ENCODE measurements around the gene KMT2A.
A peak's percentile ranks its signal among the peaks of the same experiment; 100 is the strongest.

The KMT2A gene

DNA sequence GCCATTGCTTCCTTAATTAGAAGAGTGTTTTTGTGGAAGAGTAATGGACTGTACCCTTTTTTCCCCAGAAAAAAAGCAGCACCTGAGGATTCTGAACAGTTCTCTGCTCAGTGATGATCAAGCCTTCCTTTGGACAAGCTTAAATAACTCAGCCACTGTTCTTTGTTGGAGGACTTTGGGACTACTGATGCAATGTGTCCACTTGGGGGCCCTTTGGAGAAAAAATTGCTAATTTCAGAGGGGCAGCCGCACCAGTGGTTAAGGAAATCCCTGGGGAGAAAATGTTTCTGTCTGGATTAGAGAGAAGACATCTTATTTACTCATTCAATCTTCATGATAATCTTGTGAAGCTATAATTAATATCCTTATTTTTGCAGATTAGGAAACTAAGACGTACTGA lies 5.3 kb upstream of the KMT2A start:
- Mint-ChIP-seq H3K4me3 (no peak overlapping the region), H3K36me3 (ENCODE audit: low read depth) (no peaks in the 10 kb centered on the region), H3K27ac (no peak overlapping the region), H3K4me1 (peaks cover 36% of the 10 kb centered on the region), H3K9me3 (no peaks in the 10 kb centered on the region), H3K27me3 (ENCODE audit: low read depth, poor library complexity) (peaks cover 11% of the 10 kb centered on the region)
- no peak for DNase-seq
- TF ChIP-seq, protein P1, sequence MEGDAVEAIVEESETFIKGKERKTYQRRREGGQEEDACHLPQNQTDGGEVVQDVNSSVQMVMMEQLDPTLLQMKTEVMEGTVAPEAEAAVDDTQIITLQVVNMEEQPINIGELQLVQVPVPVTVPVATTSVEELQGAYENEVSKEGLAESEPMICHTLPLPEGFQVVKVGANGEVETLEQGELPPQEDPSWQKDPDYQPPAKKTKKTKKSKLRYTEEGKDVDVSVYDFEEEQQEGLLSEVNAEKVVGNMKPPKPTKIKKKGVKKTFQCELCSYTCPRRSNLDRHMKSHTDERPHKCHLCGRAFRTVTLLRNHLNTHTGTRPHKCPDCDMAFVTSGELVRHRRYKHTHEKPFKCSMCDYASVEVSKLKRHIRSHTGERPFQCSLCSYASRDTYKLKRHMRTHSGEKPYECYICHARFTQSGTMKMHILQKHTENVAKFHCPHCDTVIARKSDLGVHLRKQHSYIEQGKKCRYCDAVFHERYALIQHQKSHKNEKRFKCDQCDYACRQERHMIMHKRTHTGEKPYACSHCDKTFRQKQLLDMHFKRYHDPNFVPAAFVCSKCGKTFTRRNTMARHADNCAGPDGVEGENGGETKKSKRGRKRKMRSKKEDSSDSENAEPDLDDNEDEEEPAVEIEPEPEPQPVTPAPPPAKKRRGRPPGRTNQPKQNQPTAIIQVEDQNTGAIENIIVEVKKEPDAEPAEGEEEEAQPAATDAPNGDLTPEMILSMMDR (IDR thresholded peaks at IDR 0.05) = no peak

DNA sequence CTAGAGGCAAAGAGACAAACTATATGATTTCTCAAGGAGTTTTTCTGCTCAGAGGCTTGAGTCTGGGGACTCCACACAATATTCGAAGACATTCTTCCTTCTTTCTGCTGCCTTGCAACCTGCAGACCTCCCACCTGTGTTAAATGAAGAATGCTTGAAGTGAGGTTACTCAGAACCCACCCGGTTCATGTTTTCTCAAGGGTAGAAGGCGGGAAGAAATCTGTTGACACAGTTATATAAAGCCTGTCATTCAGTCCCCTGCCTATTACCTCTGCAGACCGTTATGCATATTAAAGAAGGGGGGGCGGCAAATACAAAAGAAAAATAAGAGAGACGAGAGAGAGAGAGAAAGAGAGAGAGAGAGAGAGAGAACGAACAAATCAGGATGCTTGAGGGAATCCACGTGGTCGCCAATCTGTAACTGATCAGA lies 2.2 kb upstream of the KMT2A start:
- Mint-ChIP-seq H3K4me3 (peak overlapping the region; percentile 87), H3K27me3 (ENCODE audit: low read depth, poor library complexity) (peaks cover 5% of the 10 kb centered on the region), H3K4me1 (peaks cover 36% of the 10 kb centered on the region), H3K9me3 (no peaks in the 10 kb centered on the region), H3K27ac (peak overlapping the region; percentile 45), H3K36me3 (ENCODE audit: low read depth) (no peaks in the 10 kb centered on the region)
- no peak for DNase-seq
- TF ChIP-seq, protein P1 (IDR thresholded peaks at IDR 0.05) = no peak

DNA sequence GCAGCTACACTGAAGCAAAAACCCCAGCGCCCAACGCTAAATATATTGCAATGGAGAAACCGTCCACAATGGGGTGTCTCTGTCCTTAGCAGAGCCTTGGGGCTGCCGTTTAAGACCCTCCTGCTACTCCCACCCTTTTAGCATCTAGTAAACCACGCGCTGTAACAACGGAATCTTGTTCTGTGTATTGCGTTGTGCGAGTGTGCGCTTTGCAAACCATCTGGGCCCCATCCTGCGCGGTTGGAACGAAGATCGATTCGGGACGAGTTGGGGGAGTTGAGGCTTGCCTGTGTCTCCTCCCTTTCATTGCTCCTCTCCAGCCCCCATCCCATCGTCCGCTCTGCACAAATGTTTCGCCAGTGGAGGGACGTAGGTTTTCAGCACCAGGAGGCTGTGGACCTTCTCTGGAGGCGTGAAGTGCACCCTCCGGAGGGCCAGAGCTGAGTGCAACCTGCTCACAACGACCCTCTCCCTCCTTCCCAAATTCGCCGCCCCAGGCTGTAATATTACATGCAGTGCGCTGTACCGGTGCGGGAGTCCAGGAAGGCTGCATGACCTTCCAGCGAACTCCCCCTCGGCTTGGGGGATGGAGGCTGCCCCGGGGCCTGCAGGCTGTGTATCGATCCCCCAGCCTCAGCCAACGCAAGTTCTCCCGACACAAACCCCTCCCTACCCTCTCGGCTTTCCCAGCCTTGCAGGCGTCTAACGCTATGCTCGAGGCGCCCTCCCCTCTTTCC lies 1.6 kb upstream of the KMT2A start:
- peaks cover 5% of the 10 kb centered on the region for H3K27me3 Mint-ChIP-seq (ENCODE audit: low read depth, poor library complexity)
- peaks cover 42% of the 10 kb centered on the region for H3K4me1 Mint-ChIP-seq
- no peaks in the 10 kb centered on the region for H3K9me3 Mint-ChIP-seq
- H3K36me3 Mint-ChIP-seq (ENCODE audit: low read depth) = no peaks in the 10 kb centered on the region
- TF ChIP-seq, protein P1 (IDR thresholded peaks at IDR 0.05) = no peak
- peak overlapping the region; percentile 87 for H3K4me3 Mint-ChIP-seq
- peak; percentile 62 for DNase-seq
- peak overlapping the region; percentile 99 for H3K27ac Mint-ChIP-seq

DNA sequence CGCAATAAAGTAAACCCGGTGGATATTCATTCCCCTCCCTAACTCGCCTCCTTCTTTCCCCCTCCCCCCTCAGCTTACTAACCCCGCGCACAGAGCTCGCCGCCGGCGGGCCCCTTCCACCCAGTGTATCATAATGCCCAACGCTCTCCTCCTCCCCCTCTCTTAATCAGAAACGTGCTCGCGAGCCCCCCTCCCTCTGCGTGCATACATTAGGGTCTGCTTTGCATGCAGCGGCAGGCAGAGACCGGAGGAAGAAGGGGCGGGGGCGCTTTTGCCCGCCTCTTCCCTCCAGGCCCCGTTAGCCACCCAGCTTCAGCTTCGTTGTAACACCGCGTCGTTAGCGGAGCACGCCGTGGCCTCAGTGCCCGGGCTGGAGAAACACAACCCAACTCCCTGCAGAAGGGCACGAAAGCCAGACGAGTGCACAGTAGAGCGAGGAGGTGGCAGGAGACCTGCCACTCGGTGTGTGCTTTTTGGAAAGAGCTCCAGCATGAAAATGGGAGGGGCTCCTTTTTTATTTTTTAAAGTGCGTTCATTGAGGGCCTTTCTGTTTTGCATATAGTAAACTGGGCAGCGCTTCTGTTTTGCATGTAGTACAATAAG lies 901 bp upstream of the KMT2A start:
- Mint-ChIP-seq H3K4me1 (peaks cover 49% of the 10 kb centered on the region), H3K4me3 (peak overlapping the region; percentile 87)
- peak; percentile 81 for DNase-seq

DNA sequence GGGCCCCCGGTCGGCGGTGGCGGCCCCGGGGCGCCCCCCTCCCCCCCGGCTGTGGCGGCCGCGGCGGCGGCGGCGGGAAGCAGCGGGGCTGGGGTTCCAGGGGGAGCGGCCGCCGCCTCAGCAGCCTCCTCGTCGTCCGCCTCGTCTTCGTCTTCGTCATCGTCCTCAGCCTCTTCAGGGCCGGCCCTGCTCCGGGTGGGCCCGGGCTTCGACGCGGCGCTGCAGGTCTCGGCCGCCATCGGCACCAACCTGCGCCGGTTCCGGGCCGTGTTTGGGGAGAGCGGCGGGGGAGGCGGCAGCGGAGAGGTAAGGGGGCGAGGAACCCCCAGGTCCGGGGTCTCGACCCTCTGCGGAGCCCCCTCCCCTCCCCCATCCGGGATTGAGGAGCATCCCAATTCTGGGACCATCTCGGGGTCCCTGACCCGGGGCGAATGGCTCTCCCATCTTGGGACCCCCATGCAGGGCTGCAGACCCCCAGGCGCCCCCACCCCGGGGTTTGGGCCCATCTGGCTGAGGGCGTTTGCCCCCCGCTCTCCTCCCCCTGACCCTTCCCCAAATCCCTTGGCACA lies 431 bp downstream of the KMT2A start:
- peak; percentile 57 for DNase-seq
- Mint-ChIP-seq H3K27ac (peak overlapping the region; percentile 98), H3K4me3 (peak overlapping the region; percentile 86), H3K9me3 (no peaks in the 10 kb centered on the region), H3K27me3 (ENCODE audit: low read depth, poor library complexity) (peaks cover 2% of the 10 kb centered on the region), H3K36me3 (ENCODE audit: low read depth) (no peaks in the 10 kb centered on the region), H3K4me1 (peaks cover 62% of the 10 kb centered on the region)
- TF ChIP-seq, protein P1 (IDR thresholded peaks at IDR 0.05) = no peak

More for the DNA sequence above, 901 bp upstream of the KMT2A start:
- TF ChIP-seq, protein P1 (IDR thresholded peaks at IDR 0.05) = no peak
- Mint-ChIP-seq H3K36me3 (ENCODE audit: low read depth) (no peaks in the 10 kb centered on the region), H3K27ac (peak overlapping the region; percentile 99), H3K9me3 (no peaks in the 10 kb centered on the region), H3K27me3 (ENCODE audit: low read depth, poor library complexity) (peaks cover under 1% of the 10 kb centered on the region)

Measured in nephron progenitor cell (in vitro differentiated cells).